HG02571 (cell line): ENCODE measurements around the gene STUM.

Experiments
- ATAC-seq: cut with Tn5 transposase; IDR thresholded peaks from one replicate; pipeline ENCODE4 v1.9.1; 2021; ENCODE audit warnings: mild to moderate bottlenecking, moderate library complexity; ENCODE audit not compliant: unreplicated experiment

STUM gene

DNA sequence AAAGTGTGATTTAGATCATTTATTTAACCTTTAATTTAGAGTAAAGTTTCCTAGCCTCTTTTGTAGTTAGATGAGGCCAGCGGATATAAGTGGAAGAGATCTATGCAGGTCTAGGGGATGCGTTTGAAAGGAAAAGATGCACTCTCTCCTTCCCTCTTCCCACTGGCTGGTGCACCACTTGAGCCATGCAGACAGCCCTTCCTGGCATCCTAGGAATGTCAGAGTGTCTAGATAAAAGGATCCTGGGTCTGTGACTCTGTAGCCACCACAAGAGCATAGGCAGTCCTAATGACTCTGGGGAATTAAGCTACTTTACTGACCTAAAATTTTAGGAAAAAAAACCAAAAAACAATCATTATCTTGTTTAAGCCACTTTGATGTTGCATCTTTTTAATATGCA, 16.0 kb upstream of the STUM start:
- ATAC-seq = no peak

DNA sequence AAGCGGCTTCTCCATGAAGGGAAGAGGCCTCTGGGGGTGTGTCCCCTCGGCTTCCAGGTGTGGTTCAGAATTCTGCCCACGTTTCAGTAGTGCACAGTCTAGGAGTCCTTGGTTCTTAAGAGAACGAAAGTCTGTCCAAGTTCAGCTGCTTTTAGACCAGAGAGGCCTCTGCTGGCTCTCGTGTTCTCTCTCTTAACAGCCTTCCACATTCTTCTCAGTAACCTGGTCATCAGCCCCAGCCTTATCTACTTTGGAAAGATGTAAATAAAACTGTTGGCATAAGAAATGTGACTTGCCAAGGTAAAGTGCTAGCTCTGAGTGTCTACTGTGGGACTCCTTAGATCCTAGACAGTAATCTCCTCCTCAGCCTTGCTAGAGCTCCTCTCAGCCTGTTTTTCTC, 15.3 kb upstream of the STUM start:
- ATAC-seq = no peak

DNA sequence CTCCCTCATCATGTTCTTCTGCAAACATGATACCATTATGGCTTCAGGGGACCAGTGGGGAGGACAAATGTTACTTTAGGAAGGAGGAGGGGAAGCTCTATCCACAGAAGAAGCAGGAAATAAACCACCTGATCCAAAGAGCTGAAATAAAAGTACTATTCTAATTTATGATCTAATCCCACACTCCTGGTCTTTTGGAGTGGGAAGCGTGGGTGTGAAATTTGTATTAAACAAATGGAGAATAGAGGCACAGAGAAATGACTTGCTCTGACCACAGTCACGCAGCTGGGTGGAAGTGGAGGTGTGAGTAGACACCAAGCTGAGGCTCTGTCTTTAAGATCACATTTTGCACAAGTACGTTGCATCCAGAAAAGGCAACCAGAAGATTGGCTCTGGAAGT, 14.5 kb upstream of the STUM start:
- no peak for ATAC-seq

DNA sequence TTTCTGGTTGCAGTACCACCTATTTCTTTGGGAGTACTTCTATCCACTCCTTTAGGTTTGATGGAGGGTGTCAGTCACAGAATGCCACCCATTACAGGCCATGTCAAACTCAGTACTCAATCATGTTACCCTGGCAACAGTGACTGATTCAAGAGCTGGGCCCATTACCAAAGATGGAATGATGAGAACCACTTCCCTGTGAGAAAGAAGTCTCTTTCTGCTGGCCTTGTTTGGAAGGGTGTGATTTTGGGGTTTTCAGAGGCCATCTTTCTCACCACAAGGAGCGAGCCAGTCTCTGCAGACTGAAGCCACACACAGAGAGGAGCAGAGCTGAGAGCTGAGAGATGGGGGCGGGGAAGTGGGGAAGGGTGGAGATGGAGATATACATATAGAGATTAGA, 13.9 kb upstream of the STUM start:
- no peak for ATAC-seq

DNA sequence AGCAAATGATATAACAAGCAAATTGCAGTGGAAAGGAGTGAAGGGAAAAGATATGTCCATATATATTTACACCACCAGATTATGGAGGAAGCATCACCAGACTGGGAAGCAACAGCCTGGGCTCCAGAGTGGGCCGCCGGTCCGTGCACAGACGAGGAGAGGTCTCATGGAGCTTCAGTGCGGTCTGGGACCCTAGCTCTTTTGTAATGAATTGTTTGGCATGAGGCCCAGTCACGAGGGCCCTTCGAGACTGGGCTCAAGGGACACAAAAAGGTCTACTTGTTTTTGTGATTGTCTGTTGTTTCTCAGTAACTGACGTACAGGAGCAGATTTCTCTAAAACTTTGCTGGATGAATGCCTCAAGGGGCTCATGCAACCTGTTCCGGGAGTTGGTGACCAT, 12.9 kb upstream of the STUM start:
- no peak for ATAC-seq

DNA sequence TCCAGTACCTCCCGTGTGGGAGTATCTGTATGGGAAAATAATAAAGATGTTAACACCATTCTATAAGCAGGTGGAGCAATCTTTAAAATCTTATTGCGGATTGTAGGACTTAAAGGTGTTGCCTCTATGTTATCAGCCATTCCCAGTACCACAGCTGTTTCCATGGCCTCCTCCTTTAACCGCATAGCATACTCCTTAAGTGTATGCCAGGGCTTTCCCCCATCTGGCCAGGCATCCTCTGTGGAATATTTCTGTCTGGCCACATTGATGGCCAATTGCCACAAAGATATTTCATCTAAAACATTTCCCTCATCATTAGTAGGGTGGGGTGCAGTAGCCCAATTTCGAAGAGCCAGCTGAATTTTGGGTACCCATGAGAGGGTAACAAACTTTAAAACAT, 7.3 kb upstream of the STUM start:
- ATAC-seq = no peak

DNA sequence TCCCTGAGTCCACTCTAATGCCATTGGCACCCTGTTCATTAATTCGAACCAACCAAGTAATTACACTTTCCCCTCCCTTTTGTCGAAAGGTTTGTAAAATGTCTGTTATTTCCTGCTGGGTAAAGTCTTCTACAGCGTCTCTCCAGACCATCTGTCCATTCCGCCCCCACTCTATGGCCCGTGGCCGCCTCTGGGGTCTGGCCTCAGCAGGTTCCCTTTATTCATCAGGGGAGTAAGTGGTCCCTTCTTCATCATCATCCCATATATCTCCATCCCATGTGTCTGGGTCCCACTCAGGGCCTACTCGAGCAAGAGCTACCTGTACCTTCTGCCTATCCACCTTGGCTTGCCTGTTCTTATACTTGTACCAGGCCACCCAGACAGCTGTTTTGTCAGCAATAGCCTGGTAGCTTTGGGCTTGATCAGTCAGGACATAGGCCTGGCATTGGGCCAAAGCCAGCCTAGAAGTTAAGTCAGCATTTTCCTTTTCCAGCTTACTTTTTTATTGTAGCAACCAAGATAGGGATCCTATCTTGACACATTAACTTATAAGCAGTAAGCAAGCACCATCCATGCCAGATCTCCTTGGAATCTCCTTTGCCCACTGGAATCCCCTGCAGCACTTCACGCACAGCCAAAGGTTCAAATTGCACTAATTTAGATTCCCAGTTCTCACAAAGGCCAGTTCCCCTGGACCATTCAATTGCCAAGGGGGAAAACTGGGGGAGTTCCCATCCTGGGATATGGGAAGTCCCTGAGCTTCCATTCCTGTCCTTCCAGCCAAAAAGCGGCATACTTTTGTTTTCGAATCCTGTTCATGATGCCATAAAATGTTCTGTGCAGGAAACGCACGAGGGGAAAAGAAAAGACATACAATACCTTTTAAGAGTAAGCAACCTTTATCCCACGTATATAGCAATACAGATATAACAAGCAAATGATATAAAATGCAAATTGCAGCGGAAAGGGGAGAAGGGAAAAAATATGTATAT, 6.6 kb upstream of the STUM start:
- no peak for ATAC-seq

DNA sequence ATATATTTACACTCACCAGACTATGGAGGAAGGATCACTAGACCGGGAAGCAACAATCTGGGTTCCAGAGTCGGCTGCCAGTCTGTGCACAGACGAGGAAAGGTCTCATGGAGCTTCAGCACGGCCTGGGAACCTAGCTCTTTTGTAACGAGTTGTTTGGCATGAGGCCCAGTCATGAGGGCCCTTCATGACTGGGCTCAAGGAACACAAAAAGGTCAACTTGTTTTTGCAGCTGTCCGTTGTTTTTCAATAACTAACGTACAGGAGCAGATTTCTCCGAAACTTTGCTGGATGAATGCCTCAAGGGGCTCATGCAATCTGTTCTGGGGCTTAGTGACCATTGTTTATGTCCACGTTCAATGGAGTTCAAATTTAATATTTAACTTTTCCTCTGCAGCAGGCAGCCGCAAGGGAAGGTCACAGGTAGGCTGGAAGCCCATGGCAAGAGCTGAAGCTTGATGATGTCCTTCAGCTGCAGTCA, 5.9 kb upstream of the STUM start:
- ATAC-seq = no peak

DNA sequence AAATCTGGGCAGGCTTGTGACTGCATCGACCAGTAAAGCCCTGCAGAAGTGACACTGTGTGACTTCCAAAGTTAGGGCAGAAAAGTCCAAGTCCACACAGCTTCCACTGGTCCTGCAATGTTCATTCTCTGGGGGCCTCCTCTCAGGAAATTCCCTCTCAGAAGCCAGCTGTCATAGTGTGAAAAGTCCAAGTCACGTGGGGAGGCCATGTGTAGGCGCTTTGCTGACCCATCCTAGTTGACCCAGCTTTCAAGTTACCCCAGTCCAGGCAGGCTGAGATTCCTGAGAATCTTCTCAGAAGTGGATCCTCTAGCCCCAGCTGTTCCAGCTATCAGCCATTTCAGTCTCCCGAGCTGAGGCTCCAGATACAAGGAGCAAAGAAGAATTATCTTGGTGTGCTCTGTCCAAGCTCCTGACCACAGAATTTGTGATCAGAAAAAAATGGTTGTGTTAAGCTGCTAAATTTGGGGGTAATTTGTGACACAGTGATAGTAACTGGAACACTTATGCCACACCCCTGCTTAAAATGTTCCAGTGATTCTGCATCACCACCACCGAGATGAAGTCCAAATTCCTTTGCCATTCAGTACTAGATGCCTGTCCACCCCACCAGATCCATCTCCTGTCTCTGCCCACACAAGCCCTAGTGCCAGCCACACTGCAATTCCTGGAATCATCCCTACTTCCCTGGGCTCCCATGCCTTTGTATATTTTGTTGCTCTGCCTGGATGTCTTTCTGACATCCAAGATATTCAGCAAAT, 2.5 kb upstream of the STUM start:
- no peak for ATAC-seq

DNA sequence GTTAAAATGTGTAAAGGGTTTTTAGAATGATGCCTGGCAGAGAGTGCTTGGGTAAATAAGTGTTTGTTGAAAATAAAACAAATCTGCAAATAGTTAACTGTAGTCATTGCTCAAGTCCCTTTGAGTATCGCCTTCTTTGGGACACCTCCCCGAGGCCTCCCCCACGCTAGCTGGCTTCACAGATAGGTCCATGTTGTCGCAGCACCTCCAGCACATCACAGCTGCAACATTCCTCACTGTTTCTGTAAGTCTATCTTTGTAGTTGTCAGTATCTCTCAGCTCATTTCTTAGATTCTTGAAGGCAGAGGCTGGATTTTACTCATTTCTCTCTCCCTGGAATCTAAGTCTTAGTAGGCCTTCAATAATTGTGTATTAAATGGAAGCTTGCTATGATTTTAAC, 1.6 kb upstream of the STUM start:
- no peak for ATAC-seq

DNA sequence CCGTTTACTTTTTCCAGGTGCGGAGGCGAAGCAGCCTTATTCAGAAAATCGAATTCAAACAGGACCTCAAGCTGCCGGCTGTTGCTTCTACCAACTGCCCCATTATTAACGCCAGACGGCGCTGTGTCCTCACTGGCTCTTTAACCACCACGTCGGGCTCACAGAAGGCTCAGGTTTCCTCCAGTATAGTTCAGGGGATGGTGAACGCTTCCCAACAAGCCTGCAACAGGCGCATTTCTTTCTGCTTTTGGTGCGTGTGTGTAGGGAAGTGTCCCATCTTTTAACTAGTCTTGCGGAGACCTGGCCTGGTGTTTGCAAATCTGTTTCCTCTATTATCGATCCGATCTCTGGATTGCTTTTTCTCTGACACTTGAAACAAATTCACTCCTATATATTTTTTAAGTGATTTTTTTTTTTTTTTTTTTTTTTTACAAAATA, 791 bp upstream of the STUM start:
- ATAC-seq = no peak

DNA sequence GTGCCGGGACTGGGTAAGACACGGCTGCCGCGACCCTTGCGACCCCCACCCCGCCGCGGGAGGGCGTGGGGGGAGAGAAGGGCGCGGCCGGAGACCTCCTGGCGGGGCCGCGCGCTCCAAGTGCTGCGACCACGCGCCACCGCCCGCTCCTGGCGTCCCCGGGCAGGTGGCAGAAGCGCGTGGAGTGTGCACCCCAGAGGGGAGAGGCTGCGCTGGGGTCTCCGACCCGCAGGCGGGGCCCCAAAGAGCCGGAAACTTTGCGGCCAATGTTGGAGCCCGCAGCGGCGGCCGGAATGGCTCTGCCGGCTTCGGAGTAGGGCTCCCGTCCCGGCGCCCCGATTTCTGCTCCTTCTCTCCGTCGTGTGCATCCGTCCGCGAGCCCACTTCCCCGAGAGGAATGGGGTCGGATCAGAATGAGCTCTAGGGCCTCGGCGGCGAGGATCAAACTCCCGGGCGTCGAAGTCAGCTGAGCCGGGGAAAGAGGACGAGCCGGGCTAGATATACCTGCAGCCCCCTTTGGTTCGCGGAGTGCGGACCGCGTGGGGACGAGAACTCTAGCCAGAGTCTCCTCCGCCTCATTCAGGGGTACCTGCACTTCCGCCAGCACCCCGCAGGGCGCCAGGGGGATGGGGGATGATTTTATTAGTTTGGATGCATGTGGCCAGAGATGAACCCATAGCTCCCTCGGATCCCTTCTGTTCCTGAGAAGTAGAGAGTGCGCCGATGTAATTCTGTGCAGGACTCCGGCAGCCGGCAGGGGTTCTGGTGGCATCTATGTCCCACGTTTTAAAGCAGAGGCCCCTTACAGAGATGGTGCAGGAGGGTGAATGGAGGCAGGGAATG, 751 bp downstream of the STUM start:
- ATAC-seq = no peak

DNA sequence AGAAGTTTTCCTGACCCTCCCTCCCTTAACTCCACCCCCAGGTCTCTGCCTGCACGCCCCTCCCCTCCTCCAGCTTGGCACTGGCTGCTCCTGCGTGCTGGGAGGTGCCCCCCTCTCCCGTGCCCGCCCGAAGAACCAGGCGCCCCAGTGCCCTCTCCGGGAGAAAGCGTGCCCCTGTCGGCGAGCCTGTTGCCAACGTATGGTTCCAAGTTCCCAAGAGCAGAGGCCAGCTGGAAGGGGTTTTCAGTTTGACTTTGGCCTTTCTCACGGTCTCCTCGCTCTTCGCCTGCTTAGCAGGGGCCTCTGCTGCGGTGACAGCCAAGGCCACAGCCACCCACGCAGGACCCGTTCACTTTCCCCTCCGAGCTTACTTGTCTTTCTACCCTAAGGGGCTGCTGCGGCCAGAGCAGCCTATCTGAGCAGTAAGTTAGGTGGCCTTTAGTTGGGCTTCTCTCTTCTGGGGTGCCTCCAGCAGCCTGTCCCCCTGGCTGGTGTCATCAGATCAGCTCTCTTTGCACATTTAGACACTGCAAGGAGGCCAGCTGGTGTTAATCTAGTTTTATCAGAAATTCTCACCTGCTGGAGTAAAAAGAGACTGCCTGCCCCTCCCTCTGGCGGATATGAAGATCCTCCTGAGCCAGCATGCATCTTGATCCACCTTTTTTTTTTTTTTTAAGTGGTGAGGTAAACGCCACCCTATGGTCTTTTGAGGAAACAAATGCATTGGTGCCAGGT, 1.5 kb downstream of the STUM start:
- no peak for ATAC-seq

DNA sequence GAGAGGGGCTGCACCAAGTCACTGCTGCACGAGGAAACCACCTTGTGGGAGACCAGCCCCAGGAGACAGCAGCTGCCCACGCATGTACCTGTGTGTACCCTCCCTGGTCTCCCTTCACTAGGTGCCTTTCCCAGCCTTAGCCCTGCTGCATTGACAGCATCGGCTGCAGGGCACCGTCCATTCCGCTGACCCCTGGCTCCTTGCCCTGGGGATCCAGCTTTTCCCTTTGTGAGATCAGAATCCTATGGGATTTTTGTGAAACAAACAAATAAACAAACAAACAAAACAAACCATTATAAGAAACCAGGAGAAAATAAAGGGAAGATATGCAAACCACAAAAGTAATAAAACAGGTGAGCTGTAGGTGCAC, 2.1 kb downstream of the STUM start:
- ATAC-seq = no peak

DNA sequence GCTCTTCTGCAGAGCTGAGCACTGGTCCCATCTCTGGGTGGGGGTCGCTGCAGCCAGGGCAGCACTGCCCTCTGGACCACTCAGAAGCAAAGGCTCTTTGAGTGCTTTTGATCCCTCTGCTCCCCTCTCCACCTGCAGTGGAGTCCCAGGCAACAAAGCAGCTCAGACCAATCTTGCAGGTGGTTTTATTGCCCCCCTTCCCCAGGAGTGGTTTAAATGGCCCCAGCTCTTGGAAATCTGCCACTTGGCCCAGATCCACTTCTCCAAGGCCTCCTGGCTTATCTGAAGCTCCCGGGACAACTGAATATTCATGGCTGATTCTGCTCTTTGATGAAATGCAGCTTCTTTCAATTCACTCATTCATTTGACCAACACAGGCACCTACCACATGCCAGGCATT, 2.7 kb downstream of the STUM start:
- no peak for ATAC-seq

DNA sequence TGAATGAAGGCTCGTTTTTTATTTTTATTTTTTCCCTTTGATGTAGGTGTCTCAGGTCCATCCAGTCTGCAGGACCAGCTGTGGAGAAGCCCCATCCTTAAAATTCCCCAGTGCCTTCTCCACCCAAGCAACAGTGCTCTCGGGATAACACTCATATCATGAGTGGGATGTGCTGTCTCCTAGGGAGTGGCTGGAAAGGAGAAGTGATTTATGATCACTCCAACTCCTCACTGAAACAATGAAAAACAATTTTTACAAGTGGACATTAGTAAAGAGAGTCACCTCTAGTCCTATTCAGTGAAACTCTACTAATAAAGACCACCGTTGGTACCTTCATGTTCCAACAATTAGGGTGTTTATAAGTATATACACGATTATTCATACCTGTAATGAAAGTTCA, 3.5 kb downstream of the STUM start:
- ATAC-seq = no peak

DNA sequence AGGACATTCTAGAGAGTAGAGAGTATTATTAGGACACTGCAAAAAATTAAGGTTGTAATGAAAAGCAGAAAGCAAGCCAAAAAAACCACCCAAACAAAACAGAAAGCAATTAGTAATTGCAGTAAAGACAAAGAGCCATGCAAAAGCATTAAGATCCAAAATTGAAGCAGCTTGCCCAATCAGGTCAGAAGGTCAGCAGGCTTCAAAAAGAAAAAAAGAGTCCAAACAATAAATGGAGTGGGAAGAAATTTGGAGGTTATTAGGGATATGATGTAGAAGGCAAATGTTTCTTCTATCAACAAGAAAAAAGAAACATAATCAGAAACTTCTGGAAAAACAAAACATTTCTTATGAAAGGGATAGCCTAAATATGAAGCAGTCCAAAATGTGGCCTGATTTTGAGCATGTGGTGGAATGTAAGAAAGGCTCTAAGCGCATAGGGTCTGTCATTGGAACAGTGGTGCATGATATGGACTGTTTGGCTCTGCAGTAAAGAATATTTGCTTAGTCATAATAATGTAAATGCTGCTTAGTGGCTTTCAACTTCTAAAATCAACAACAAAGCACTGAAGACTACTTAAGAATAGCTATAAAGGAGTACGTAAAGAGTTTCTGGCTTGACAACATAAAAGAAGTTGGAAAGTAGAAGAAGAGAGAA, 4.8 kb downstream of the STUM start:
- no peak for ATAC-seq

DNA sequence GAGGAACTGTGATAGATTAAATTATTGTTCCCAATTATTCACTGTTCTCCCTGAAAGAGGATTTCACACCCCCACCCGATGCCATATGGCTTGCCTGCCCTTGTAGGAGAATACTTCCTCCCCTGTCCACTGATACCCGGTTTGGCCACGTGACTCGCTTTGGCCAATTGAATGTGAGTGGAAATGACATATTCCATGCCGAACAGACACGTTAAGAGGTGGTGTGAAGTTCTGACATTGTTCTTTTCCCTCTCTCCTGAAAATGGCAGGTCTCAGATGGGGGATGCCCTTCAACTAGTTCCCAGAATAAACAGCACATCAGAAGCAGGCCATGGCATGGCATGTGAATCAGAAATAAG, 5.3 kb downstream of the STUM start:
- ATAC-seq = no peak

DNA sequence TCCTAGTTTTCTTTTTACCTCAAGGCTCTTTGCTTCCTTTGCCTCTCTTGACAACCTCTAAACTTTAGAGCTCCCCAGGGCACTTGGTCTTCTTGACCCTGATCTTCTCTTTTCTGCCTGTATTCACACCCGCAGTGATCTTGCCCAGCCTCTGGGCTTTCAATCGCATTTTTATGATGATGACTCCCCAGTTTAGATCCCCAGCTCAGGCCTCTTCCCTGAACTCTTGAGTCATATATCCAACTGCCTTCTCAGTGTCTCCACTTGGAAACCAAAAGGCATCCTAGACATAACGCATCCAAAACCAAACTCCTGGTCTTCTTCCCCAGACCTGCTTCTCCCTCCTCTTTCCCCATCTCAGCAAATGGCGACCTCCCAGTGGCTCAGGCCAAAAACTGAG, 6.5 kb downstream of the STUM start:
- ATAC-seq = no peak

DNA sequence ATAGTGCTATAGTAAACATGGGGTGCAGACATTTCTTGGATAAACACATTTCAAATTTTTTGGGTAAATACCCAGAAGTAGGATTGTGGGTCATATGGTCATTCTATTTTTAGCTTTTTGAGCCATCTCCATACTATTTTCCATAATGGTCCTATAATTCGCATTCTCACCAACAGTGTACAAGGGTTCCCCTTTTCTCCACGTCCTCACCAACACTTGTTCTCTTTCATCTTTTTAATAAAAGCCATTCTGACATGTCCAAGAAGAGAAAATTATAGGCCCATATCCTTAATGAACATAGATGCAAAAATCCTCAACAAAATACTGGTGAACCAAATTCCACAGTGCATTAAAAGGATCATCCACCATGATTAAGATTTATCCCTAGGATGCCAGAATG, 8.9 kb downstream of the STUM start:
- ATAC-seq = no peak
